ENCODE measurements around the gene MAL.

GRCh38 chr2:95016616-95017015 is 8.9 kb upstream of the MAL start:
- TF ChIP-seq POLR2AphosphoS5 (IDR thresholded peaks at IDR 0.05; ENCODE audit: borderline replicate concordance, low read depth, low read length) (no peak), EZH2 (IDR thresholded peaks at IDR 0.05) (no peak)
